Keratinocyte (primary cell): Measurements from ENCODE around the gene IVNS1ABP.

ENCODE experiments used
- EZH2 ChIP-seq: IDR thresholded peaks from one replicate; pipeline ENCODE4 v1.6.1; 2012; ENCODE audit warnings: inconsistent platforms, mild to moderate bottlenecking, low read length, moderate library complexity
- TF ChIP-seq, protein P1 (sequence below), 3 experiments: IDR thresholded peaks in 1 of 3; conservative IDR thresholded peaks in 1 of 3; optimal IDR thresholded peaks in 1 of 3; 2 replicates in 2 of 3; 3 replicates in 1 of 3; pipeline versions ENCODE3 to v1.5.1; 2011; ENCODE audit warnings: low read length in 3 of 3, mild to moderate bottlenecking in 3 of 3, moderate library complexity in 2 of 3, control low read depth in 1 of 3, inconsistent platforms in 1 of 3; ENCODE audit not compliant: insufficient read depth in 2 of 3; ENCODE audit errors: extremely low read depth in 1 of 3

- TF ChIP-seq, protein P1, sequence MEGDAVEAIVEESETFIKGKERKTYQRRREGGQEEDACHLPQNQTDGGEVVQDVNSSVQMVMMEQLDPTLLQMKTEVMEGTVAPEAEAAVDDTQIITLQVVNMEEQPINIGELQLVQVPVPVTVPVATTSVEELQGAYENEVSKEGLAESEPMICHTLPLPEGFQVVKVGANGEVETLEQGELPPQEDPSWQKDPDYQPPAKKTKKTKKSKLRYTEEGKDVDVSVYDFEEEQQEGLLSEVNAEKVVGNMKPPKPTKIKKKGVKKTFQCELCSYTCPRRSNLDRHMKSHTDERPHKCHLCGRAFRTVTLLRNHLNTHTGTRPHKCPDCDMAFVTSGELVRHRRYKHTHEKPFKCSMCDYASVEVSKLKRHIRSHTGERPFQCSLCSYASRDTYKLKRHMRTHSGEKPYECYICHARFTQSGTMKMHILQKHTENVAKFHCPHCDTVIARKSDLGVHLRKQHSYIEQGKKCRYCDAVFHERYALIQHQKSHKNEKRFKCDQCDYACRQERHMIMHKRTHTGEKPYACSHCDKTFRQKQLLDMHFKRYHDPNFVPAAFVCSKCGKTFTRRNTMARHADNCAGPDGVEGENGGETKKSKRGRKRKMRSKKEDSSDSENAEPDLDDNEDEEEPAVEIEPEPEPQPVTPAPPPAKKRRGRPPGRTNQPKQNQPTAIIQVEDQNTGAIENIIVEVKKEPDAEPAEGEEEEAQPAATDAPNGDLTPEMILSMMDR (optimal IDR thresholded peaks at IDR 0.05 in 1 of 3, IDR thresholded peaks at IDR 0.05 in 1 of 3, conservative IDR thresholded peaks at IDR 0.05 in 1 of 3; ENCODE audit: extremely low read depth in 1 of 3, insufficient read depth in 2 of 3, low read length in 3 of 3): no peak
- no peak for TF ChIP-seq EZH2
These were observed 2.6 kb downstream of the IVNS1ABP start for GRCh38 chr1:185314411-185314810.
